Hypothalamus (tissue), 51 donors: ENCODE data around the gene RANBP1.
A peak's percentile ranks its signal among the peaks of the same experiment; 100 is the strongest.

Experiments
- DNase-seq, 51 donors: peaks; one replicate each; lab custom pipeline; 2025; lab: John Stamatoyannopoulos, UW

Gene RANBP1

DNA sequence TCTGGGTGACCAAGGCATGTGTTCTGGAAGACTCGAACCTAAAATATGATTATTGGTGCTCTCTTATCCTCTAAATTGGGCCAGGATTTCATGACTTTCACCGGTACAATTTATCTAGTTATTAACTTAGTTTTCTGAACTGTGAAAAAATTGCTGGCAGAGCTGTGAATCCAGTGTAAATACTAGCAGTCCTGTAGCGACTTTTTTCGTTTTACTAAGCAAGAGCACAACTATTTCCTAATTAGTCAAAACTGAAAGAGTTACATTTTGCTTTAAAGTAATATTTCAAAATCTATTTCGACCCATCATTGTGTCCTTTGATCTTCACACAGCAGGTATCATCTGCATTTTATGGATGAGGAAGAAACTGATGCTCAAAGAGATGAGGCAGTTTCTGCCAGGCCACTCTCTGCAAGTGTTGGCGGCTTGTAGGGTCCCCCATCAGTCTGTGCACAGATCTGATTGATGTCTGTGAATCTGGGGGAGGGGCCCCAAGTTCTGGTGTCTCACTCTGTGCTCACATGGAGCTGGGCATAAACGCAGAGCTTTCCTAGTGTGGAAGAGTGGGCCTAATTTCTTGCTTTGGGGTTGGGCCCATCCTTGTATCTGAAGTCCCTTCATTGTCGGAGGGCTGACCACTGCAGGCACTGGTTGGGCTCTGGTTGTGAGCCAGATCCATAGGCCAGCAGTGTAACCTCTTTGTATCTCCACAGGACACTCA is 2.6 kb downstream of the RANBP1 start:
- no peak for DNase-seq

DNA sequence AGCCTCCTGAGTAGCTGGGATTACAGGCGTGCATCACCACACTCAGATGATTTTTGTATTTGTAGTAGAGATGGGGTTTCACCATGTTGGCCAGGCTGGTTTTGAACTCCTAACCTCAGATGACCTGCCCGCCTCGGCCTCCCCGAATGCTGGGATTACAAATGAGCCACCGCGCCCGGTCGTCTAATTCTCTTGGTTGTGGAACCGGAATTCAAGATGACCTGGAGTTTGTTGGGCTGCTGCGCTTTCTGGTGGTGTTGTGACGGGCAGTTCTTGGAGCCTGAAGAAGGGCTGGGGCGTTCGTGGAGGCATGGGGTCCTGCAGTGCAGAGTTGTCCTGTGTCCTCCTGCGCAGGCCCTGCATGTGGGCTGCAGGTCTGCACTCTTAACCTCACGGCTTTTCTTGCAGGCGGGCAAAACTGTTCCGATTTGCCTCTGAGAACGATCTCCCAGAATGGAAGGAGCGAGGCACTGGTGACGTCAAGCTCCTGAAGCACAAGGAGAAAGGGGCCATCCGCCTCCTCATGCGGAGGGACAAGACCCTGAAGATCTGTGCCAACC is 6.0 kb downstream of the RANBP1 start:
- no peak for DNase-seq

DNA sequence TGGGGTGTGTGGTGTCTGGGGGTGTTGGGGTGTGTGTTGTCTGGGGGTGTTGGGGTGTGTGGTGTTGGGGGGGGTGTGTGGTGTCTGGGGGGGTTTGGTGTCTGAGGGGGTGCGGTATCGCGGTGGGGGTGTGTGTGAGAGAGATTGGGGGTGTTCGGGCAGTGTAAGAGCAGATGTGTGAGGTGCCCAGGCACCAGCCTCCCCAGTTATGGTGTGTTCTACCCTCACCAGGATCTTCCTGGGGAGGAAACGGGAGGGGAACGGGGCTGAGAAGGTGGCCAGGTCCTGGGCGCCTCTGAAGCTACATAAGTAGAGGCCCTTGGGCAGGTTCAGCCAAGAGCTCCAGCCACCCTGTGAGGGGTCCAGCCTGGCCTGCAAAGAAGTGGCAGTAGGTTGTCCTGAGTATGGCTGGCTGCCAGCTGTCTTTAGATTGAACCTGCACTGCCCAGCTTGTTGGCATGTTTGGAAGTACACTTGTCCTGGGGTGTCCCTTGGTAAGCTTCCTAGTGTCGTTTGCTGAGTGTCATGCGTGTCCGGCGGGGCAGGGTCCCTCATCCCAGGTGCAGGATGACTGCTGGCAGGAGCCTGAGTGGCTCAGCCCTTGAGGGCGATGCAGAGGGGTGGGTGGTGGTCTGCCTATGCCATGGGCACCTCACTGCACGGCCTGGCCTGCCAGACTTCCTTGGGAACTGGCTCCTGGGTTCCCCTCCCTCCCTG is 7.6 kb downstream of the RANBP1 start:
- DNase-seq, result no peak

DNA sequence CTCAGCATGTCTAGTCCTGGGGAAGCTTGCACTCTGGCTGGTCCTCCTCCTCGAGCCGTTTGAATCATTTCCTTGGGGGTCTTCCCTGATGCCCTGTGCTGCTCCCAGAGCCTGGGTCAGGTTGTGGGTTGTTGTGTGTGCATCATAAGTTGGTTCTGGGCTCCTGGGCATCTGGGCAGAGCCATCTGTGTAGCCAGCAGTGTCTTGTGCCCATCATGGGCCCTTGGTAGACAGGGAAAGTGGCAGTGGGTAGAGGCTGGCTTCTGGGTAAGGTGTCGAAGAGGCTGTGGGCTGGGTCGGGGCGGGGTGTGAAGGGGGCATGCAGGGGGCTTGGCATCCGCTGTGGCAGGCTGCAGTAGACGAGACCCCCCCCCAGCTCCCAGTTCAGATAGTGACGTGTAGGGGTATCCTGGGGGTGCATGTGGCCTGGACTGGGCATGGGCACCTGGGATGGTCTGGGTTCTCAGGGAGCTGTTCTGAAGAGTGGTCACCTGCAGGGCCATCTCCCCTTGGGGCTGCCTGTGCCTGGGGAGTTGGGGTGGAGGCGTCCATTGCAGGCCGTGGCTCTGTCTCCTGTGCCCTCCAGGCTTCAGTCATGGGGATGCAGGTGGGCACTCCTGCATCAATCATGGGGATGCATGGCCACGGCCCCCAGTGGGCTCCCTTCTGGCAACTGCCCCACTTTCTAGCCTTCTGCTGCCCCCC is 8.3 kb downstream of the RANBP1 start:
- DNase-seq, result no peak

DNA sequence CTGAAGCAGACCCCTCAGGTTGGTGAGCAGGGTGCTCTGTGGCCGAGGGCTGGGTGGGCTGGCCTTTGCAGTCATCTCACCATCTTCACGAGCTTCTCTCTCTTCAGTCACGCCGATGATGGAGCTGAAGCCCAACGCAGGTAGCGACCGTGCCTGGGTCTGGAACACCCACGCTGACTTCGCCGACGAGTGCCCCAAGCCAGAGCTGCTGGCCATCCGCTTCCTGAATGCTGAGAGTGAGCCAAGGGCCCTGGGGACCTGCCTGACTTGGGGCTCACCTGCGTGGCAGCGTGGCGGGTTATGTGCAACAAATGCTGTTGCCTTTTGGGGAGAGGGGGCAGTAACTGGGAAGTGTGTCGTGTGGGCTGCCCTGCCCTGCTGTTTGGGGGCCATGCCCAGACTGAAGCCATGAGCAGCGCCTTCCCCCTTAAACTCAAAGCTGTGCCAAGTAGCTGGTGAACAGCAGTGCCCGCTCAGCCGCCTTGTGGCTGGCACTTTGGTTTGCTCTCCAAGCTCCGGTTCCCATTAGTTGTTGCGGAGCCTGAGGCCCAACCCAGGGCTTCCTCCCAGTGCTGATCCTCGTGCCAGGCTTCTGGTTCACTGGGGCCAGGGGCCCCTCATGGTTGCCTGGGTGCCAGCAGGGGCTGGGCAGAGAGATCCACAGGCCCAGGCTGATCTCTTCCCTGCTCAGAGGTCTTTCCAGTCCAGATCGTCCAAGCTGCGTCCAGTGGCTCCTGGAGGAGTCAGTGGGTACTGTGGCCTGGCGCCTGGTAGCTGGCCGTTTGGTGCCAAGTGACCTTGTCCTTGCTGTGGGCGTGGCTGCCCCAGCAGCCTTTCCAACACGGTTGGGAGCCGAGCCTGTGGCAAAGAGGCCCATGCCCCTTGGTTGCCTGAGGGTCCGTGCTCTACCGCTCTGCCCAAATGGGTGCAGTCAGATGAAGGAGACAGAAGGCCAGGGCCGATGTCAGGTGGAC is 9.6 kb downstream of the RANBP1 start:
- DNase-seq, result no peak

DNA sequence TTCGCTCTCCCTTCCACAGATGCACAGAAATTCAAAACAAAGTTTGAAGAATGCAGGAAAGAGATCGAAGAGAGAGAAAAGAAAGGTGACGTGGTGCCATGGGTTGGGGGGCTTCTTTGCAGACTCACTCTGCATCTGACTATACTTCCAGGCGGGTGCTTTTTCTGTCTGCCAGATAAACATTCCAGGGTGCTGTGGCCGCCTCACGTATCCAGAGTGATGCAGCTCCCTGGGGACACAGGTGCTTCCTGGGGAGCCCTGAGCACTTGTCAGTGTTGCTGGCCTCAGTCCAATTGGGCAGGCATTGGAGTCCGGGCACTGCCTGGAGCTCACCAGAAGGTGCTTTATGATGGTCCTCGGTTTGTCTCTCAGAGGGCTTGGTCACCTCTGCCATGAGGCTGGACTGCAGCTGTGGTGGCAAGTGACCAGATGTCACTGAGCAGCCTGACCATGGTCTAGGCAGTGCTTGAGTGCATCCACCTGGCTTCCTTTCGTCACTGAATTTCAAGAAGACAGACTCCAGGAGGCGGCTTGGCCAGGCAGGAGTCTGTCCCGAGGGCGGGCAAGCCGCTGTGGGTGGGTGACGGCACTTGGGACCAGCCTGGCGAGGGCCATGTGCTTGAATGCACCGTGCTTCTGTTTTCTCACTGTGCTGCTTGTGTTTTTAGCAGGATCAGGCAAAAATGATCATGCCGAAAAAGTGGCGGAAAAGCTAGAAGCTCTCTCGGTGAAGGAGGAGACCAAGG is 10.6 kb downstream of the RANBP1 start:
- no peak for DNase-seq

DNA sequence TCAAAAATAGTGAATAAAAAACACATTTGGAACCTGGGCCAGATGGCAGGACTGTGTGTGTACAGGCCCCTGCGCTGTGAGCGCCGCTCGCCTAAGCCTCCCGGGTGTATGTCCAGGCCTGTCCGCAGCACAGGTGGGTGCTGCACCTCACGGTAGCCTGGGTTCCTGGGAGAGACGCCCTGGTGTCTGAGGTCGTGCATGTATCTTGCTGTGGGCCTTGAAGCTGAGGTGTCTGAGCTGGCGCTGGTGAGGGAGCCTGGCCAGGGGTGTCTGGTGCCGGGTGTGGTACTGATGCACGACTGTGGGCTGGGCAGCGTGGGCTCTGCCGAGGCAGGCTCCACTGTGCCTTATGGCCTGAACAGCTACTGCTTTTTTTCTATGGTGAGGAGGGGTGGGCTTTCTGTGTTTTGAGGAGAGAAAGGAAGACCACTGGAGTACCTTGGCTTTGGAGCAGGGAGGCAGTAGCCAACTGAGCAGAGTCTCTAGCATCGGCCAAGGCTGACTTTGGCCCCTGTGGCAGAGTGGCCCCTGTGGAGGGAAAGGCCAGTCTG is 11.5 kb downstream of the RANBP1 start:
- no peak for DNase-seq

DNA sequence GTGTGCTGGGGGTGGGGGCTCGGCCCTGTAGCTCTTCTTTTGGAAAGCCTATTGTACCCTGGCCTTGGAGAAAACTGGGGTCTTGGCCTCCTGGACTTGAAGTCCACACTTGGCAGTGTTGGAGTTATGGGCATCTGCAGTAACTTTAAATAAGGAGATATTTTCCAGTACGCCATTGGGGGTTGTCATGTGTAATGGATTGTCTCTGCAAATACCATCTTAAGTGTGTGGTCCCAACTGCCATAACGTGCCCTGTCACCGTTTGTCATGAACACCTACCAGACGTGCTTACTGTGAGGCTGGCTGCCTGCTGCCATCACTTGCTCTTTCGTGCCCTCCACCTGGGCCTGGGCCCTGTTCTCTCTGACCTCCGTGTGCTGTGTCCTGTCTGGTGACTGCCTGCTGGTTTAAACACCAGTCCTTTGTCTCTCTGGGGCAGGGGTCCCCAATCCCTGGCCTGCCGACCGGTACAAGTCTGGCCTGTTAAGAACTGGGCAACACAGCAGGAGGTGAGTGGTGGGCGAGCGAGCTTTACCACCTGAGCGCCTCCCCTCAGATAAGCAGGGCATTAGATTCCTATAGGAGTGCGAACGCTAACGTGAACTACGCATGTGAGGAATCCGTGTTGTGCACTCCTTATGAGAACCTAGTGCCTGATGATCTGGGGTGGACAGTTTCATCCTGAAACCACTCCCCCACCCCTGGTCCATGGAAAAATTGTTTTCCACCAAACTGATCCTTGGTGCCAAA is 12.1 kb downstream of the RANBP1 start:
- no peak for DNase-seq

DNA sequence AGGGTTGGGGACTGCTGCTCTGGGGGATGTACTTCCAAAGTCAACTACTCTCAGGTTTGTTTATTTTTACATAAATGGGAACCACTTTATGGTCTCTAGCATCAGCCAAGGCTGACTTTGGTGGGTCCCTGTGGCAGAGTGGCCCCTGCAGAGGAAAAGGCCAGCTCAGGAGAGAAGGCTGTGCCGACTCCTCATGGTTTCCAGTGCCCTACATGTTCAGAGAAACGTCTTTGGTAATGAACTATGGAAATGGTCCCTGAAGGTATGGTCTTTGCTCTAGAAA is 12.7 kb downstream of the RANBP1 start:
- DNase-seq, result no peak

DNA sequence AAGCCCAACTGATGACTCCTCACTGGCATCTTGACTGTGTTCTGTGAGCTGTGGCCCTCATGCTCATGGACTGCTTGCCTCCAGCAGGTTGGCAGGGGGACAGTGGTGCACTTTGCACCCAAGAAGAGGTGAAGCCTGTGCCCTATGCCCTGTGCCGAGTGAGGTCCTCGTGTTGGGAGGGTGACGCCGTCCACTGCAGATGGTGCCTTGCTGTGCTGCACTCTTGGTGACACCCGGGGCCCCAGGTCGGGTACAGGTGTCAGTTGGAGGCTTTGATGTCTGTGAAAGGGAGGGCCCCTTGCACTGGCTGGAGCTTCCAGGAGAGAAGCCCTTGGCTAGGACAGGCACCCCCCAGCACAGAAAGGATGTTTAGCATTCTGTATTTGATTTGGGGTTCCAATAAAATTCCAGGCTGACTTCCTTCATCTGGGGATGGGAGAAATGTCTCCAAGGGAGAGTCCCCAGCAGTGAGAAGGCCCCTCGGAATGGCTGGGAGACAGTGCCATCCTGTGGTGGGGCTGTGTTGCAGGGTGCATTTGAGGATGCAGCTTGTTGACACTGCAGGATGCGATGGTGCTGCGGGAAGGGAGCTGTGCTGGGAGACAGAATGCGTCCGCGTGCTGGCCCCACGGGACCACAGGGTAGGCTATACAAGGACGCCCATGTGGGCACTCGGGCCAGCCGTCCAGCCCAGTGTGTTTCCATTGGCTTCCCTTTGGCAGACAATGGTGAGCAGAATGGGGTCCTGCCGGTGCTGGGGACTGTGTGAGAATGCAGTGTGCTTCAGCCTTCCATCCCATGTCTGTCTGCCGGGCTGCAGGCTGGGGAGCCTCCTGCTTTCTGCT is 13.2 kb downstream of the RANBP1 start:
- DNase-seq, result peak in 11 of 51 donors; percentile 12 to 38 (median 29)

DNA sequence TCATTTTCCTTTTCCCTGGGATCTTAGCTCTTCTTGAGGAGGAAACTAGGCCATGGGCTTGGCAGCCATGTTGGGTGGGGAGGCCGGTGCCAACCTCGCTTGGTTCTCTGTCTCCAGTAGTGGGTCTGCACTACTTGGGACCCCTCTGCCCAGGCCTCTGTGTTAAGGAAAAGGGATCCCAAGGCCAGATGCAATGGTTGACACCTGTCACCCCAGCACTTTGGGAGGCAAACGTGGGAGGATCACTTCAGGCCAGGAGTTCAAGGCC is 13.8 kb downstream of the RANBP1 start:
- no peak for DNase-seq

DNA sequence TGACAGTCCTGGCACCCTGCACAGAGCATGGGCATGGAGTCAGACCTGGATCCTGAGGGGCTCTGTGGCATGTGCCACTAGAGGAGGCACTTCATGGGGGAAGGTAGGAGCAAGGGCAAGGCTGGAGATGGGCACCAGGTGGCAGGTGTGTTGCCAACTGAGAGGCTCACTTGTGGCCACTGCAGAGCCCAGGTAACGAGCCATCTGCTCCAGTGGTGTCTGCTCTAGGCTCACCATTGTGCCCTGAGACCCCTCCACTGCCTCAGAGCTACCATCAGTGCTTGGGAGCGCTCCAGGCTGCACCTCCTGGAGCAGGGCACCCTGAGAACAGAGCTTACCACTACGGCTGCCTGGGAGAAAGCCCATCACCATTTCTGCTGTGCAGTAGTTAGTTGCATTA is 14.4 kb downstream of the RANBP1 start:
- DNase-seq, result no peak

DNA sequence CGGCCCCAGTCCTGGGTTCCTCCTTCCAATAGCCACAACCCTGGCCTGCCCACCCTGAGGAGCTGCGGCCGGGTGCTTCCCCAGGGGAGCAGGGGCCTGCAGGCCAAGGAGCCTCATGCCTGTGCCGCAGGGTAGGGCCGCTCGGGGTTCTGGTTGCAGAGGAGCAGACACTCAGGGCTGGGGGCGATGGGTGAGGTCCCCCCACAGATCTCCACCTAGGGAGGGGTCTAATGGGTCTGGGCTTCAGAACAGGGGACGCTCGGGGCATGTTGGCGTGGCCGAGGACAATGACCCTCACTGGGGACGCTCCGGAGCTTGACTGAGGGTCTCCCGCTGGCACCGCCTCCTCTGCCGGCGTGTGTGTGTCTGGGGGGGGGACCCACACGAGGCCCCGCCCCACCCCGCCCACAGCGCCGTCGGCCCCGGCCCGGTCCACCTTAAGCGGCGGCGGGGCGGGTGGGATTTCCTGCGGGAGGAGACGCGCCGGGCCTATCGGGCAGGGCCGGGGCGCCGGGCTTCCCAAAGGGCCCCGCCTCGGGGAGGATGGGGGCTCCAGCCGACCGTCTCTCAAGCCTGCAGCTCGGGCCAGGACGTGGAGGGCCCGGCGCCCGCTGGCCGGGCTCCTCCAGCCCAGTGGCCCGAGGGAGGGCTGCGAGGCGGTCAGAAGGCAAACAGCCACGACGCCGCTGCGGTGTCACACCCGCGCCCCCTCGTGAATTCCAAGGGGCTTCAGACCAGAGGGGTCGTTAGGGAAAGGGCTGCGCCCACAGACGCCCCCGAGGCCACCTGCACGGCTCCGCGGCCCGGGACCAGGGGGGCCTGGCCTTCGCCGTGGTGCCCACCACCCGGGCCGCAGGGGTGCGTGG is 15.1 kb downstream of the RANBP1 start:
- DNase-seq, result peak; percentile 11 to 90 (median 75)

DNA sequence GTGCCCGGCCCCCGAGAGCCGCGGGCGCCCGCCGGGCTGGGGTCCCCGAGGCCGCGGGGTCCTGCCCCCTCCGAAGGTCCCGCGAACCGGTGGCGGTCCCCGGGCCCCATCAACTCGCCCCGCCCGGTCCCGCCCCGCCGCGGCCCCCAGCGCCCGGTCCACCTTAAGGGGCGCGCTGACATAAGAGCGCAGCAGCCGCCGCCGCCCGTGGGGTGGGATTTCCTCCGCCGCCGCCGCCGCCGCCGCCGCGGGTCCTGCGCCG is 15.6 kb downstream of the RANBP1 start, which contains the start of gene ZDHHC8:
TSS of gene ZDHHC8 (plus strand) at position 208 of the 262 bp plus-strand sequence. CDS start 144 bp downstream, outside the sequence.
- peak in 18 of 51 donors; percentile 14 to 66 (median 45) for DNase-seq

DNA sequence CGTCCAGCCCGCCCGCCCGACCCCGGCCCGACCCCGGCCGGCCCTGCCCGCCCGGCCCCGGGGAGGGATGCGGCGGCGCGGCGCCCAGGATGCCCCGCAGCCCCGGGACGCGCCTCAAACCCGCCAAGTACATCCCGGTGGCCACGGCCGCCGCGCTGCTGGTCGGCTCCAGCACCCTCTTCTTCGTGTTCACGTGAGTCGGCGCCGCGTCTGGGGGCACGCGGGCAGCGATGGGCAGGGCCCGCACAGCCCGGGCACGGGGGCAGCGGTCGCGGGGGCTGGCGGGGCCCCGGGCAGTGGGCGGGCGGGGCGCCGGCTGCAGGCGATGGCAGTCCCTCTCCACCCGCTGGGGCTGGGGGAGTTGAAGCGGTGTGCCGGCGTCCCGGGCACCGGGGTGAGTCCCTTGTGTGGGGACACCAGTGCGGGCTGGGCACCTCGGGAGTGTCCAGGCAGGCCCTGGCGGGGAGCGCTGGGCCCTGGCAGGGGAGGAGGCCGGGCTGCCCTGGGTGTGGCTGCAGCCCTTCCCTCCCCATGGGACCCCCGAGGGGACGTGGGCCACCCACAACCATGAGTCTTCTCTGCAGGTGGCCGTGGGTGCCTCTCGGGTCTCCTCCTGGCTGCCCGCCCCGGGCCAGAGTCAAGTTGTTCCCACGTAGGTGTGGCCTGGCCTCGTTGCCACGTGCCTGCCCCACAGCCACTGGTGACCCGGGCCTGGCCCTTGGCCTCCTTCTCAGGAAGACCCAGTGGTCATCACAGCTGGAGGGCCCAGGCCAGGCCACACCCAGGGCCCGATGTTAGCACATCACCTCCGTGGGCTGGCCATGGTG is 16.2 kb downstream of the RANBP1 start:
- peak in 11 of 51 donors; percentile 17 to 61 (median 43) for DNase-seq

DNA sequence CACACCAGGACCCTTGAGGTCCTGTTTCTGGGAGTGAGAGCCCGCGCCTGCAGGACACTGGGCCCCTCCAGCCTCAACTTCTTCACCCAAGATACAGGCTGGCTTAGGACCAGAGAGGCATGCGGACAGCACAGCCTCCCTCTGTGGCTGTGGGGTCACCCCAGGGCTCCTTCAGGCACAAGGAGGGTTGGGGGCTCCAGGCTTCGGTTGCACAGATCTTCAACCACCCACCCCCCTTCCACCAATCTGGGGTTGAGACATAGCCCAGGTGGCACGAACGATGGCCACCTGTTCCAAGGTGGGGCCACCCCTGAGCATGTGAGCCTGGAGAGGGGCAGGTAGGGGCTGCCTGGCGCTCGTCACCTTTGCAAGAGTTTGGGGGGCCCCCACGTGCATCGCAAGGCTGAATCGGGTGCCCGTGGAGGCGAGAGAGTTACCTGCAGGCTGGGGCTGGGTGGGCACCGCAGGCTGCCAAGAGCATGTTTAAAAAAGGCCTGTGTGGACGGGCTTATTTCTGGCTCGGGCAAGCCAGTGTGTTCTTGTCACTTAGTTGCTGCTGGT is 16.9 kb downstream of the RANBP1 start:
- DNase-seq, result no peak
